ENCODE data around the gene CFAP97D1.

The CFAP97D1 gene

DNA sequence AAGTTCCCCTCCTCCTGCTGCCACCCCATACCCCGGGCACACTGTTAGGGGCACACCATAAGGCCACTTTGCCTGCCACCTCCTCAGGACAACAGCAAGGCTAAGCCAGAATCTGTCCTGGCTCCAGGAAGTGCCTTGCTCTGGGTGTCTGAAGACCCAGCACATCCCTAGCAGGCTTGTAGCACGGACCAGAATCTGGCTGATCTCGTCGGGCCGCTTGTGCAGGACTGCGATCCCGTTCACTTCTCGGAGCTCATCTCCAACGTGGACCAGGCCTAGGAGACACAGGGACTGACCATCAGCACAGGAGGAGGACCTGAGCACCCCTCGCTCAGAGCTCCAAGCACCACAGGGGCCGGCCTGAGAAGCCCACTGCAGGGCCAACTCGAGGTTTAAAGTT is 45.3 kb downstream of the CFAP97D1 start:
- DNase-seq (ENCODE audit: low read depth in 2 of 3, low spot score in 1 of 3) = no peak

DNA sequence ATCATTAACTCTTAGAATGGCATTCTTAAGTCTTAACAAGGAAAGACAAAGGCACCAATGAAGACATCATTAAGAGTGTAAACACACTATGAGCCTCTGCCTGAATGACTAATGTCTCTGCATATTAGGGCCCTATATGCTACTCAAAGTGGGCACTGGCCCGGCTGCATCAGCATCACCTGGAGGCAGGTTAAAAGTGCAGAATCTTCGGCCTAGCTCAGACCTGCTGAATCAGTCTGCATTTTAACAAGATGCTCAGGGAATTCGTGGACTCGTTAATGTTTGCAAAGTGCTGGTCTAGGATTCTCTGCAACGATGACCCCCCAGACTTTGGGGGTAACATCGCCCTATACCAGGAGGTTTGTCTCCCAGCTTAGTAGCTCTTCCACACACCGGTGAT is 46.0 kb downstream of the CFAP97D1 start:
- no peak for DNase-seq (ENCODE audit: low read depth in 2 of 3, low spot score in 1 of 3)

- no peak for DNase-seq (ENCODE audit: low read depth in 2 of 3, low spot score in 1 of 3)
Observed at GRCh38 chr17:43827596-43827995, 47.4 kb downstream of the CFAP97D1 start.

DNA sequence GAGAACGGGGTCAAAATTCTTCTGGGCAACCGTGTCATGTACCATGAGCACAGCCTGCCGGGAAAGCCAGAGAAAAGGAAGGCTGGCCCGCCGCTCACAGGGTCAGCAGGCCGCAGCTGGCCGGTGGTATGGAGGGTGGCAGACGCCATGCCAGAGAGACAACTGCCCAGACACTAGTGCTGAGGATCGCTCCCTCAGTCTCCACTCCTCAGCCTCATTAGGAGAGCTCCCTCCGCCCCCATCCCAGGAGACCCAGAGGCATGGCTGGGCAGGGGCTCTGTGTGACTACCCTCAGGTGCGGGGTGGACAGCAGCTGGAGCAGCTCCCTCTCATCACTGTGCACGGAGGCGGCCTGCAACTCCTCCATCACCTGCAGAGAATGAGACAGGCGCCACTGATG is 49.5 kb downstream of the CFAP97D1 start:
- no peak for DNase-seq (ENCODE audit: low read depth in 2 of 3, low spot score in 1 of 3)

- no peak for DNase-seq (ENCODE audit: low read depth in 2 of 3, low spot score in 1 of 3)
Observed at GRCh38 chr17:43830510-43831140, 50.4 kb downstream of the CFAP97D1 start.

DNA sequence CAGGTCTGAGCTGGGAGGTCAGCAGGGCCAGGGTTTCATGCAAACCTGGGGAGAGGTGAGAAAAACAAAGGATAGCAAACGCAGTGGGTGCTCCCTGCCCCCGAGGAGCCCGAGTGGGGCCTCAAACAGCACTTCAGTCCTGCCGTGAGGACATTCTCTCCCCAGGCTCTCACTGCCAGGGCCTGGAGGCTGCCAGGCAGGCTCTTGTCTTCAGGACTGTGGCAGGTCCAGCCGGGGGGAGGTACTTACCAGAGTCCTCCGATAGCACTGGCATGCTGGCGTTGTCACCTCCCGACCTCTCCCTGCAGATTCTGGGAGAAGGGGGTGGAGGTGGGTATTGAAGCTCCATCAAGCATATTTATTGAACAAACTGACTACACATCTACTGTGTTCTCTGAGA is 51.4 kb downstream of the CFAP97D1 start:
- DNase-seq (ENCODE audit: low read depth in 2 of 3, low spot score in 1 of 3) = no peak

DNA sequence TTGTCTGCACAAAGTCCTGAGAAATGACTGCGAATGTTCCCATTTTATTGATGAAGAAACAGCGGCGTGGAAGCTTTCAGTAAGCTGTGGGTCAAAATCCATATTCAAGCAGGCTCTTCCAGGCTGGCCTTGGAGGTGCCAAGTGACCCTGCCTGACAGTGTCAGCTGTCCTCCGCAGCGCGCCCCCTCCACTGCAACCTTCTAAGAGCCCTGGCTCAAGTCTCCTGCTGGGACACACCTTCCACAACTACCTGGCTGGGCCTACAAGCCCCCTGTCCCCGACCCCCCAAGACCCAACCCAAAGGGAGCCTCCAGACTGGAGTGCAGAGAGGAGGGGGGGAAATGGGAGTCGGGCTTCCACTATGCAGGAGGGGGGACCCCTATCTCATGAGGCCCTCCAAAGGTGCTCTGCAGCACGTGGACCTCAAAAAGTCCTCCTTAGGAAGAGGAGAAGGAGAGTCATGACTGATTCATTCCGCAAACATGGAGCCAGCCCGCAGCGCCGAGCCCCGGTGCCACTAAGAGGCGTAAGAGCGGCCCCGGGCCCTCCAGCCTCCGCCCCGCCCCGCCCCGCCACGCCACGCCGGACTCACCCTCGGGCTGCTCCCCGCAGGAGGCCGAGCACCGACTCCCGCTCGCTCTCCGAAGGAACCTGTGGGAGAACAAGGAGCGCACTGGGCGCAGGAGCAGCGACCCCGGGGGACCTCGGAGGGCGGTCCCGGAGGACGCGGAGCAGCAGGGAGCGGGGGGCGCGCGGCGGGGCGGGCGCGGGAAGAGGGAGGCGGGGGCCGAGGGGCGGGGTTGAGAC is 52.1 kb downstream of the CFAP97D1 start:
- peak in 2 of 3 donors; percentile 7 to 11 for DNase-seq (ENCODE audit: low read depth in 2 of 3, low spot score in 1 of 3)

DNA sequence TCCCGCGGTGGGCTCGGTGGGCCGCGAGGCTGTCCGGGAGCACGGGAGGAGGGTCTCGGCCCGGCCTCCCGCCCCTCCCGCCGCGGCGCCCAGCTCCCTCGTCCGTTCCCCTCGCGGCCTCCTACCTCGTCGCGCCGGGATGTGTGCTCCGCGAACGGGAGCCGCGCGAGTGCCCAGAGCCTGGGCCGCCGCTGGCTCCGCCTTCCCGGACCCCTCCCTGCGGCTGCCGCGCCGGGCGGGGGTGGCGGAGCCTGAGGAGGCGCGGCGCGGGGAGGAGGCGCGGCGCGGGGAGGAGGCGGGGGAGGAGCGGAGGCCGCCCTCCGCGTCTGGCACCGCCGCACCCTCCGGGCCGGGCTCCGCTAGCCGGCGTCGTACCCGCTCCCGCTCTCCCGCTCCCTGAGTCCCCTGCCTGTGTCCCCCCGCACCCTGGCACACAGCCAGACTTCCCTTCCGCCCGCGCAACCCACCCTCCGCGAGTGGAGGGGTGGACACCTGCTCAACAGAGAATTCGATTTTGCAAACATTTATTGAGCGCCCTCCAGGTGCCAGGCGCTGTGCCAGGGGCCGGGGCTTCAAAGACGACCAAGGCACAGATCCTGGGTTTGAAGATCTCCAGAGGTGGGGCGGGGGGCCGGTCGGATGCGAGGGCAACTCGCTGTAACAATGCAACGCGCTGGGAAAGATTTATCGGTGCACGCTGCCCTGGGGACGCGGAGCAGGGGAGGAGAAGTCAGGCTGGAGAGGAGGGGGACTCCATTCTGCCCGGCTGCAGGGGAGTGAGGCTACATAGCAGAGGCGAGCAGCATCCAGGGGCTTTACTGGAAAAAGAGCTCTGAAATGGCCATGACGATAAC is 53.0 kb downstream of the CFAP97D1 start, which contains the start of gene MPP3:
TSS of gene MPP3 (minus strand) at position 171 of the 854 bp plus-strand sequence. CDS start 1,240 bp downstream, outside the sequence.
- peak in 1 of 3 donors; percentile 25 for DNase-seq (ENCODE audit: low read depth in 2 of 3, low spot score in 1 of 3)

DNA sequence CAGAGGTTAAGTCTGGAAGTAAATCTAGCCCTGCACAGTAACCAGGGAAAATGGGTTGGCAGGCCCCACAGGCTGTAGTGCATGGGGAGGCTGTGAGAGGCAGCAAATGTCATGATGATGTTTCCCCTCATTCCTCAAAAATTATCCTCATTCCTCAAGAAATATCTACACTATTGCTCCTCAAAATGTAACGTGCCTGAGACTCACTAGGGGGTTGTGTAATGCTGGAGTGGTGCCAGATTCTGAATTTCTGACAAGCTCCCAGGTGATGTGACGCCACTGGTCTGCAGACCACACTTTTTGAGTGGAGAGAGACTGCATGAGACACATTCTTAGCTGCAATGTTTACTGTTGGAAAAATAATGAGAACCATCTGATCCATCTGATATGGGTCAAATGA is 53.9 kb downstream of the CFAP97D1 start:
- DNase-seq (ENCODE audit: low read depth in 2 of 3, low spot score in 1 of 3) = no peak

Data from stimulated activated CD4-positive, alpha-beta T cell treated with anti-CD3 and anti-CD28 coated beads, Interleukin-12 subunit alpha, Interleukin-12 subunit beta, amount 100 ng/mL, for 48 hours (primary cell).